ENCODE measurements around the gene BBOF1. TPM values are rescaled to one million over a fixed set of nuclear protein-coding genes. Genes with fewer than 3 reads are reported as not detected.
"Not testable (repeated sequence)": the region's sequence is repeated elsewhere in the genome, so short reads cannot be mapped to it uniquely, and the experiment has no call there.

Gene BBOF1
- total and polyA plus RNA-seq, 2 experiments from 2014 or later: 4.1 to 7.1 TPM

DNA sequence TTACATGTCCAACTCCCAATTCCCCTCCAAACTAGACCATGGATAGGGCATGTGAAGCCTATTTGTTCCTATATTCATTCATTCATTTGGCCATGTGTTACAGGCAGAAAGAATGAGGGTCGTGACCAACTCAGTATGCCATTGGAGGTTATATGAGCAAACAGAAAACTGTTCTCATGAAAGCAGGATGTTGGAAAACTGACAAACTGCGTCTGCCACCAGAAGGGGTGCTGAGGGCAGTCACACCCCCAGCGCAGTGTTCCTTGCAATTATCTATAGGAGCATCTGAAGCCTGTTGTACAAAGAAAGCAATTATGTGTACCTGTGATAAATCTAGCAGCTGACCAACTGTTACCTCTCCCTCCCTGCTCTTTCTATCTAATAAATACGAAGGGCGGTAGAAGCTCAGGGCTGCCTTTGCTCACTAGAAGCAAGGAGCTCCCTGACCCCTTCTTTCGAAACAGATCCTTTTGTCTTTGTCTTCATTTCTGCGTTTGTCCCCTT lies 21.2 kb upstream of the BBOF1 start:
- Histone ChIP-seq H3K4me2 (peak overlapping the region; percentile 55), H3K27me3 (no peaks in the 10 kb centered on the region), H3K36me3 (replicated peaks; ENCODE audit: insufficient read depth, low read depth) (no peaks in the 10 kb centered on the region), H2AFZ (no peak overlapping the region), H3K4me1 (ENCODE audit: insufficient read depth) (peaks cover 5% of the 10 kb centered on the region), H3K27ac (peak overlapping the region; percentile 72), H3K4me3 (no peak overlapping the region), H3K9me3 (ENCODE audit: low read depth) (no peaks in the 10 kb centered on the region), H4K20me1 (ENCODE audit: insufficient read depth, poor library complexity, severe bottlenecking) (no peaks in the 10 kb centered on the region), H3K9me2 (replicated peaks; ENCODE audit: insufficient read depth) (no peaks in the 10 kb centered on the region), H3K79me2 (peaks cover 16% of the 10 kb centered on the region)
- TF ChIP-seq EZH2phosphoT487 (IDR thresholded peaks at IDR 0.05; ENCODE audit: low read depth, severe bottlenecking, unreplicated experiment) (no peak), EZH2 (IDR thresholded peaks at IDR 0.05; ENCODE audit: borderline replicate concordance) (no peak), CTCF (IDR thresholded peaks at IDR 0.05; ENCODE audit: poor library complexity) (no peak)
- WGBS (ENCODE audit: low lambda C conversion rate, missing lambda C conversion rate): 67% methylated on average over 7 of the region's 7 CpGs
- no peak for DNase-seq (ENCODE audit: low spot score)

DNA sequence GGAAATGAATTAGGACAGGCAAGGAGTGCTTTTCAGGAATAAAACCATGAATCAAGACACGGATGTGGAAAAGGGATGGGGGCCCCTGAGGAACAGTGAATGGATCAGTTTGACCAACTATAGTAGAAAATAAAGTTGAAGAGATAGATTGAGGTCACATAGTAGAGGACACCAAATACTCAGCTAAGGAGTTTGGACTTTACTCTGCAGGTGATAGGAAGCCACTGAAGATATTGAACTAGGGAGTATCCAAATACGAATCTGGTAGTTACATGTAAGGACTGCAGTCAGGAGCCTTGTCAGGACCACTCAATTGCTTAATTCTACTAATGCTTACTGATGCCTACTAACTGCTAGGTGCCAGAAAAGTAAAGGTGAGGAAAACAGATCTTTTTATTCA lies 20.4 kb upstream of the BBOF1 start:
- Histone ChIP-seq H3K9me2 (replicated peaks; ENCODE audit: insufficient read depth) (no peaks in the 10 kb centered on the region), H4K20me1 (ENCODE audit: insufficient read depth, poor library complexity, severe bottlenecking) (no peaks in the 10 kb centered on the region), H2AFZ (no peak overlapping the region), H3K4me2 (peak overlapping the region; percentile 55), H3K9me3 (ENCODE audit: low read depth) (no peaks in the 10 kb centered on the region), H3K27ac (peak overlapping the region; percentile 72), H3K4me1 (ENCODE audit: insufficient read depth) (peaks cover 5% of the 10 kb centered on the region), H3K79me2 (peaks cover 13% of the 10 kb centered on the region), H3K36me3 (replicated peaks; ENCODE audit: insufficient read depth, low read depth) (no peaks in the 10 kb centered on the region), H3K4me3 (no peak overlapping the region), H3K27me3 (no peaks in the 10 kb centered on the region)
- DNase-seq (ENCODE audit: low spot score): no peak
- WGBS (ENCODE audit: low lambda C conversion rate, missing lambda C conversion rate): 67% methylated on average over 2 of the region's 2 CpGs
- no peak for TF ChIP-seq EZH2phosphoT487 (IDR thresholded peaks at IDR 0.05; ENCODE audit: low read depth, severe bottlenecking, unreplicated experiment)
- no peak for TF ChIP-seq CTCF (IDR thresholded peaks at IDR 0.05; ENCODE audit: poor library complexity)

DNA sequence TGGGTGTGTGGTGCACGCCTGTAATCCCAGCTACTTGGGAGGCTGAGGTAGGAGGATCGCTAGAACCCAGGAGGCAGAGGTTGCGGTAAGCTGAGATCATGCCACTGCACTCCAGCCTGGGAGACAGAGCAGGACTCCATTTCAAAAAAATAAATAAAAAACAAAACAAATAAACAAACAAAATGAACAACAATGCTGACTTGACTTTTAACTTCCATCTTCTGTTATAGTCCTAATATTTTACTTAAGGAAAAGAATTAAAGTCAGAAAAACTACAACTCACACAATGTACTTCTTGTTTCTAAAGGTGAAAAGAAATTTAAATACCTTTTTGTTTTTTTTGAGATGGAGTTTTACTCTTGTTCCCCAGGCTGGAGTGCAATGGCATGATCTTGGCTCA lies 13.5 kb upstream of the BBOF1 start:
- 100% methylated on average over 3 of the region's 3 CpGs for WGBS (ENCODE audit: low lambda C conversion rate, missing lambda C conversion rate)
- H4K20me1 ChIP-seq (ENCODE audit: insufficient read depth, poor library complexity, severe bottlenecking); DNase-seq (ENCODE audit: low spot score); H2AFZ ChIP-seq; H3K4me2 ChIP-seq; H3K9me3 ChIP-seq (ENCODE audit: low read depth); H3K27me3 ChIP-seq; H3K4me3 ChIP-seq; H3K9me2 ChIP-seq (replicated peaks; ENCODE audit: insufficient read depth); H3K79me2 ChIP-seq; H3K27ac ChIP-seq; H3K36me3 ChIP-seq (replicated peaks; ENCODE audit: insufficient read depth, low read depth); H3K4me1 ChIP-seq (ENCODE audit: insufficient read depth): not testable (repeated sequence)

GRCh38 chr14:74008843-74009499 lies 10.2 kb upstream of the BBOF1 start:
- H3K36me3 ChIP-seq (replicated peaks; ENCODE audit: insufficient read depth, low read depth): no peaks in the 10 kb centered on the region
- no peak overlapping the region for H3K4me2 ChIP-seq
- H3K9me2 ChIP-seq (replicated peaks; ENCODE audit: insufficient read depth): no peaks in the 10 kb centered on the region
- WGBS (ENCODE audit: low lambda C conversion rate, missing lambda C conversion rate): 86% methylated on average over 2 of the region's 2 CpGs
- TF ChIP-seq EZH2phosphoT487 (IDR thresholded peaks at IDR 0.05; ENCODE audit: low read depth, severe bottlenecking, unreplicated experiment): no peak
- no peak for TF ChIP-seq CTCF (IDR thresholded peaks at IDR 0.05; ENCODE audit: poor library complexity)
- no peak for TF ChIP-seq EZH2 (IDR thresholded peaks at IDR 0.05; ENCODE audit: borderline replicate concordance)
- no peaks in the 10 kb centered on the region for H3K4me1 ChIP-seq (ENCODE audit: insufficient read depth)
- H3K27me3 ChIP-seq: no peaks in the 10 kb centered on the region
- H3K4me3 ChIP-seq: no peak overlapping the region
- no peak for DNase-seq (ENCODE audit: low spot score)
- H3K9me3 ChIP-seq (ENCODE audit: low read depth): no peaks in the 10 kb centered on the region
- H3K27ac ChIP-seq: no peak overlapping the region
- H4K20me1 ChIP-seq (ENCODE audit: insufficient read depth, poor library complexity, severe bottlenecking): no peaks in the 10 kb centered on the region
- H3K79me2 ChIP-seq: no peaks in the 10 kb centered on the region
- H2AFZ ChIP-seq: no peak overlapping the region
